HG02981 (cell line): Measurements from ENCODE around the gene SNX15.
"Not testable (repeated sequence)": the region's sequence is repeated elsewhere in the genome, so short reads cannot be mapped to it uniquely, and the experiment has no call there.

Source experiments
- ATAC-seq: cut with Tn5 transposase; IDR thresholded peaks from one replicate; pipeline ENCODE4 v1.9.1; 2021; ENCODE audit warnings: mild to moderate bottlenecking, moderate library complexity; ENCODE audit not compliant: unreplicated experiment

SNX15 gene, protein sequence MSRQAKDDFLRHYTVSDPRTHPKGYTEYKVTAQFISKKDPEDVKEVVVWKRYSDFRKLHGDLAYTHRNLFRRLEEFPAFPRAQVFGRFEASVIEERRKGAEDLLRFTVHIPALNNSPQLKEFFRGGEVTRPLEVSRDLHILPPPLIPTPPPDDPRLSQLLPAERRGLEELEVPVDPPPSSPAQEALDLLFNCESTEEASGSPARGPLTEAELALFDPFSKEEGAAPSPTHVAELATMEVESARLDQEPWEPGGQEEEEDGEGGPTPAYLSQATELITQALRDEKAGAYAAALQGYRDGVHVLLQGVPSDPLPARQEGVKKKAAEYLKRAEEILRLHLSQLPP

DNA sequence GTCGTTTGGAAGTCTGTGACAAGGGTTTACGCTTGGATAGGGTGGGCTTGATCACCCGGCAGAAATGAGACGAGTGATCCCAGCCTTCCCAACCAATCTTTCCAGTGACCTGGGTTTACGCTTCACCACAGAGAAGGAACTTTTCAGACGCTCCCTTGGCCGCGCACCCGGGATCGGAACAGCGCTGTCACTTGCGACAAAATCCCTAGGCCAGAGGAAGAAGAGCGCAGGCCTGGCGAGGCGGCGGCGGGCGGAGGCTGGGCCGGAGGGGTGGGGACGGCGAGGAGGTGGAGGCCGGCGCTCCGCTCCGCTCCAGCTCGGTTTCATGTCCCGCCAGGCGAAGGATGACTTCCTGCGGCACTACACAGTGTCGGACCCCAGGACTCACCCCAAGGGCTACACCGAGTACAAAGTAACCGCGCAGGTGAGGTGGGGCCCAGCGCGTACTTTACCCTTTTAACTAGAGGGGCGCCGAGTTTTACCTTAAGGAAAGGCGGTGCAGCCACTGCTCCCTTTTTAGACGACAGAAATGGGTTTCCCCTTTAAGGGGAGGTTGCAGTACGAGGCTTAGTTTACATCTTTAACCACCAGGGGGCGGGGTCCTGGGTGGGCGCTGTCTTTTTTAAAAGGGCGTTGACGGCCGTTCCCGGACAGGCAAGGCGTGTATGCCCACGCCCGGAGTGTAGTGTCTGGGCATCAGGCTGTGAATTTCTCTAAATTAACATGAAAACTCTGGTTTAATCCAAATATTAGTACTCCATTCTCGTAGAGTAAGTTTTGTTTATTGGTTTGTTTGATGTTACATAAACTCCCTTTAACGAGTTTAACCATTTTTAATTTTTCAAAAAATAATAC is at the start of gene SNX15:
TSS of gene SNX15 (plus strand) at position 227 of the 855 bp plus-strand sequence. CDS start at position 326, 99 bp downstream.
- peak; percentile 74 for ATAC-seq

DNA sequence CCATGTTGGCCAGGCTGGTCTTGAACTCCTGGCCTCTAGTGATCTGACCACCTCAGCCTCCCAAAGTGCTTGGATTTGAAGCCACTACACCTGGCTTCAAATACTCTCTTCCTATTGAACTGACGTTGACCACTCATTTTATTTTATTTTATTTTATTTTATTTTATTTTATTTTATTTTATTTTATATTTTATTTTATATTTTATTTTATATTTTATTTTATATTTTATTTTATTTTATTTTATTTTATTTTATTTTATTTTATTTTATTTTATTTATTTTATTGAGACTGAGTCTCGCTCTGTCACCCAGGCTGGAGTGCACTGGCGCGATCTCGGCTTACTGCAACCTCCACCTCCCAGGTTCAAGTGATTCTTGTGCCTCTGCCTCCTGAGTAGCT is 43.9 kb upstream of the SNX15 start:
- ATAC-seq = not testable (repeated sequence)

DNA sequence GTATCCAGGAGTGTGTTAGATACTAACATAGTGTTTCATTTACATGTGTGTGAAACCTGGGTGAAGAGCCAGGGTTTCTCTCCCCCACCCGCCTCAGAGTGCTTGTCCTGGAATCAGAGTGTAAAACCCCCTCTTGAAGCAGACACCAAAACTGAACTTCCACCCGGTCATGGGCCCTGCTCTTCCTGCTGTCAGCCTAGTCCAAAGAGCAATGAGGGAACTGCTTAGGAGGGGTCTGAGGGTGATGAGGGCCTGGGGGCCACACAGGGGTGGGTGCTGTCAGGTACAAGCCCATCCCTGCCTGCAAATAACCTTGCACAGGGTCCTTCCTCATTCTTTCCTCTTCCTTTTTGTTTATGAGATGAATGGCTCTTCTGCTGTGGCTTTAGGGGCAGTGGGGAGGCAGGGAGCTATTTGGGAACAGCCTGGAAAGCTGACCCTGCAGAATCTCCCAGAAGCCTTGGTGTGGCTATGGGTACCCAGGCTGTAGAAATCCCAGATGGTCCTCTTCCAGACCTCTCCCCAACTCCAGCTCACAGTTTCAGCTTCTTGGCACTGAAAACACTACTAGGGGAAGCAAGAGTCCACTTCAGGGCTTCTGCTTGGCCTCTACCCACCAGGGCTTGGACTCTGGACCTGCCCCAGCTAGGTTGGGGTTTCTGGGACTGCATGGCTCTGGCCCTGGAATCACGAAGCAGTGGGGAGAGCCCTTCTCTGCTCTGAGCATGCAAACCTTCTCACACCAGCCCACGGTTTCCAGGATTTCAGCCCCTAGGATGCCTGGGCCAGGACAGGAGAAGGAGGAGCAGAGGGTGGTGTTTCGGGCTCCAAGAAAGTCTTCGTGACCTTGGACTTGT is 39.0 kb upstream of the SNX15 start:
- ATAC-seq = no peak

DNA sequence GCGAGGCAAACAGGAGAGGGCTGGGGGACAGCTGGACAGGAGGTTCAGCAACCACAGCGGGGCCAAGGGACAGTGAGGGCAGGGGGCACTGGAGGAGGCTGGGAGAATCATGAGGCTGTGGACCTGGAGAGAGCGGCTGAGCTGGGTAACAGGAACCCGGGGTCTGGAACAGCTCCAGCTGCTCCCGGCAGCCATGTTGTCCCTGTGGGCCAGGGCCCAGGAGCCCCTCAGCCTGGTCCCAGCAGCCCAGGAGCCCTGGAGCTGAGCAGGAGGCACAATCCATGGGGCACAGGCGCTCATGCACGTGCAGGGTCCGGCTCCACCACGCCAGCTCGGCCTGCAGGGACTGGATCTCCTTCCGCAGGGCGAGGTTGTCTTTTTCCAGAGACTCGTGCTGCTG is 37.8 kb upstream of the SNX15 start:
- ATAC-seq = no peak

DNA sequence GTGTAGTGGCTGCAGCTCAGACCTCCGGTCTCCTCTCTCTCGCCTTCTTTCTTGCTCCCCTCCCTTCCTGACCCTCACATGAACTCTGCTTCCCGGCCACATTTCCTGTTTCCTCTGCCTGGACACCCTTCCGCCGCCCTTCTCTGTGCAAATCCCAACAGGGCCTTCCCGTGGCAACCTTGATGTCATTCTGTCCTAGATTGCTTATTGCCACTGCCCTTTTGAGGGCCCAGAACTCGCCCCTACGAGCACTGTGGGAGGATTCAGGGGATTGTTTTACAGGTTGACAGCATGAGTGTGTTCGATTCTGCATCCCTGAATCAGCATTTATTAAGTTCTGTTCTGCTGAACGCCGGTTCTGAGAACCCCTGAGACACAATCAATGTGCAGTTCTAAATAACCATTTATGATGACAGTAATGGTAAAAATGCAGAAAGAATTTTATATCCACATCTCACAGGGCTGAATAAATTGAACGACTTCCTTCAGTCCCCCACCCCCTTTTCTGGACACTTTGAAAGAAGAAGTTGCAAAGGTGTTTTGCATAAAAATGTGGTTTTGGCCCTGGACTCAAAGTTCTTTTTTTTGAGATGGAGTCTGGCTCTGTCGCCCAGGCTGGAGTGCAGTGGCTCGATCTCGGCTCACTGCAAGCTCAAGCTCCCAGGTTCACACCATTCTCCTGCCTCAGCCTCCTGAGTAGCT is 36.9 kb upstream of the SNX15 start:
- no peak for ATAC-seq

DNA sequence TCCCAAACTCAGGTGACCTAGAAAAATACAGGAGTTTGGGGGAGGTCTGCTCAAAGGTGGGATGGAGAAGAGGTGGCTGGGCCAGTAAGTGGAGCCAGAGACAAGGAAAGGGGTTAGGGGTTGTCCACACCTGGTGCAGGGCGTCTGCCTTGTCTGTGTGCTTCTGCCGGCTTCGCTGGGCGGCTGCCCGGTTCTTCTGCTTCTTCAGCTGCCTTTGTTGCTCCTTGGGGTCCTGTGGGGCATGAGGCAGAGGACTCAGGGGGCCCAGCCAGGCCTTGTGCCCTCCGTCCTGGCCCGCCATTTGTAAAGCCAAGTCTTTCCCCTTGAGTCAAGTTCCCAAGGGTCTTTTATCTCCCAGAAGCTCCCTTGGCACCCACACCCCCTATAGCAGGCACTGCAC is 32.9 kb upstream of the SNX15 start:
- ATAC-seq = no peak

DNA sequence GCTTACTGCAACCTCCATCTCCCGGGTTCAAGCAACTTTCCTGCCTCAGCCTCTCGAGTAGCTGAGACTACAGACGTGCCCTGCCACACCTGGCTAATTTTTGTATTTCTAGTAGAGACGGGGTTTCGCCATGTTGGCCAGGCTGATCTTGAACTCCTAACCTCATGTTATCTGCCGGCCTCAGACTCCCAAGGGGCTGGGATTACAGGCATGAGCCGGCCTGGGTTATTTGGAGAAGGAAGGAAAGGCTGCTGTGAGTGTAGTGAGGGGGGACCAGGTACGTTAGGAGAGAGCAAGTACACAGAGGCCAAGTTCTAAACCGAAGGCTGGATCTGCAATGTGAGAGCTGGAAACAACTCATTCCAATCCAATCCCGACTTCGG is 30.9 kb upstream of the SNX15 start:
- ATAC-seq = no peak

DNA sequence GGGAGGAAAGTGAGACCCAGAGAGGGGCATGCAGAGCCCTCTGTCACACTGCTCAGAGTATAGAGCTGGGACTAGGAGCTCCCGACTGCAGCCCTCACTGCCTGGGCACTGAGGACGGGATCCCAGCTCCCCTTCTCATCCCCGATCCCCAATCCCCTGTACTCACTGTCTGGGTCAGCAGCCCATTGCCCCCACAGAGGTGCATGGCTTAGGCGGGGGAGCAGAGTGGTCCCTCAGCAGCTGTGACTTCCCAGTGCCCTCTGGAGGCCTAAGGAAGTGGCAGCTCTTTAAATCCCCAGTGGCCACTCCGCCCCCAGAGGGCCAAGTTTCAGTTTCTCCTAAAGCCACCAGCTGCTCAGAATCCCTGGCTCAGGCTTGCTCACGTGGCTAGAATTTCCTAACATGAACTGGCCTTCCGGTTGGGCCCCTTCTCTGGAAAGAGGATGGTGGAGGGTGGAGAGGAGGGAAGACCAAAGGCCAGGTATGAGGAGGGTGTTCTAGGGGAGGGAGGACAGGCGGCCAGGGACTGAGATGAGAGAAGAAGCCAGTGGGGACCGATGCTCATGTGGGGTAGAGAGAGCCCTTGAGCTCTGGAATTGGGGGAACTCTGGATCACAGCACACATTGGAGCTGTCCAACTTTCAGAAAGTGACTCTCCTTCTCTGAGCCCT is 30.4 kb upstream of the SNX15 start, which contains the start of gene BATF2:
TSS of gene BATF2 (minus strand) at position 262 of the 671 bp plus-strand sequence. CDS start at position 205, 57 bp downstream.
- ATAC-seq = no peak

DNA sequence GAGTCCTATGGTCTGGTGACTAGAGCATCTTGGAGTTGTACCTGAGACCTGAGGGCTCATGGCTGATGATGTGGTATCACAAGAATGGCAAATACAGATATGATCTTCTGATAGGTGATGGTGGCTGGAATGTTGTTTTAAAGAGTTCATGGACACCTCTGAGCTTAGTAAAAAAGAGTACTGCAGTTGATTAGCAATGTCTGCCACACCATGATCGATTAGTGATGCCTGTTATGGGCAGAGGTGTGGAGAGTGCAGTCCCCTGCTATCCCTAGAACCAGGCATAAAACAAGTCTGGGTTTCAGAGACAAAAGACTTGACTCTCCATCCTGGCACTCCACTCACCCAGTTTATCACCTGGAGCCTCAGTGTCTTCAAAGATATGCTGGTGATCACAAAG is 29.1 kb upstream of the SNX15 start:
- no peak for ATAC-seq

DNA sequence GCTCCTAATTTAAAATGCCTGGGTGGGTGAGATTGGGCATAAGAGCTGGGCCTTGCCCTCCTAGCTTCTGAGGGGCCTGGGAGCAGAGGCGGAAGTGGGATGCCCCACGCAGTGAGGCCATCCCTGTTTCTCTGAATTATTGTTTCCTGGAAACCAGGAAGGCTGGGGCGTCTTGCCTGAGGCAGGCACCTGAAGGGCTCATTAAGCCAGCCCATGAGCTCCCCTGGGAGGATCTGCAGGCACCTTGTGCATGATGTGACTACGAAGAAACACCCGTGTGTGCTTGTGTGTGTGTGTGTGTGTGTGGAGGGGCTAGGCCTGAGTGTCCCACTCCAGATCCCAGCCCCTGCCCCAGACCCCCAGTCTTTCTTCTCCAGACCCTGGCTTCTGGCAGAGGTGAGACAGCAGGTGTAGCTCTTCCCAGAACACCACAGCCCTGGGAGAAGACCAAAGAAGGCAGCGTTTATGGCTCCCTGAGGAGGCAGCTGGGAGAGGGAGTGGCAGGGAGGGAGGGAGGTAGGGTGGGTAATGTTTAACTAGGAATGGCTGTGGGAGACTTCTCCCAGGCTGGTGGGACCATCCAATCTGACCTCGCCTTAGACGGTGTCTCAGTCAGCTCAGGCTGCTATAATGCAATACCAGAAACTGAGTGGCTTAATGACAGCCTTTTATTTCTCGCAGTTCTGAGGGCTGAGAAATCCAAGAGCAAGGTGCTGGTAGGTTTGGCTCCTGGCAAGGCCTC is 28.4 kb upstream of the SNX15 start:
- ATAC-seq = no peak

DNA sequence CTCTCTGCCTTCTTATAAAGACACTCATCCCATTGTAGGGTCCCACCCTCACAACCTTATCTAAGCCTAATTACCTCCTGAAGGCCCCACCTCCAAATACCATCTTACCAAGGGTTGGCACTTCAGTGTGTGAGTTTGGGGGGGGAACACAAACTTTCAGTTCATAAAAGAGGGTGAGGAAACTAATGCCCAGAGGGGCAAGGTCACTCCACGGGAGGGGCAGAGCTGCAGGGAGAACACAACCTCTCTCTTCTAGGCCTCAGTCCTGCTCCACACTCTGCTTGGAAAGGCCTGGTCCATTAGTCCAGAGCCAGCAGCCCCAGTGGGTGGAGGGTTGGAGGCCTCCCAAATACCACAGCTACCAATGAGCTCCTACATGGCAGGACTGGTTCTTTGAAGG is 27.8 kb upstream of the SNX15 start:
- no peak for ATAC-seq

DNA sequence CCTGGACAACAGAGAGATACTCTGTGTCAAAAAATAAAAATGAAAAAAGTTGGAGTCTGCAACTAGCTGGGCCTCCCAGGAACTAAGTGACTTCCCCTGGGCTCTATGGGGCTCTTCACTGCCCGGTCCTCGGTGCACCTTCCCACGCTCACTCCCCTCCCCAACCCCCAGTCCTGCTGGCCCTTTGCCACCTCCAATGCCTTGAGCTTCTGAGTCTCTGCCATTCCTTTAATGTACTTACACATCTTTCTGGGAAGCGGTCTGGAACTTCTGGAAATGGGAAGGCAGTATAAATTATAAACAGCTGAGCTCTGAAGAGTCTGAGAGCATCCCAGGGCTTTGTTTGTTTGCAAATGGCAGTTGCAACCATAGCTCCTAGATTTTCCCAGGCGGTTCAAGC is 24.5 kb upstream of the SNX15 start:
- ATAC-seq = no peak

DNA sequence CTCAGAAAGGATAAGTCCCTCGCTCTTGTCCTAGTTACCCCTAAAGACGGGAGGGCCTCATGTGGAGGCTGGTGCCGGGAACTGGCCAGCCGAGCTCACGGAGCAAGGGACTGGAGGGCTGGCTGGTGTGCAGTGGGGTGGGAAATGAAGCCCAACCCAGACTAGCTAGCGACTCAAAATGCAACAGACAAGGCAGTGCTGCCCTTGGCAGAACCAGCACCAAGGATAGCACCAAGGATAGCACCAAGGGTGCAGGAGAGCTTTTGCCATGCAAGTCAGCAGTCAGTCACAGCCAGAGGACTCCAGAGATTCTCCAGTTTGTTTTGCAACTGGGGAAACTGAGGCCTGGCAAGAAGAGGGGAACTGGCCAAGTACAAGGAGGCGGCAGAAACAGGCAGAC is 24.0 kb upstream of the SNX15 start:
- ATAC-seq = no peak

DNA sequence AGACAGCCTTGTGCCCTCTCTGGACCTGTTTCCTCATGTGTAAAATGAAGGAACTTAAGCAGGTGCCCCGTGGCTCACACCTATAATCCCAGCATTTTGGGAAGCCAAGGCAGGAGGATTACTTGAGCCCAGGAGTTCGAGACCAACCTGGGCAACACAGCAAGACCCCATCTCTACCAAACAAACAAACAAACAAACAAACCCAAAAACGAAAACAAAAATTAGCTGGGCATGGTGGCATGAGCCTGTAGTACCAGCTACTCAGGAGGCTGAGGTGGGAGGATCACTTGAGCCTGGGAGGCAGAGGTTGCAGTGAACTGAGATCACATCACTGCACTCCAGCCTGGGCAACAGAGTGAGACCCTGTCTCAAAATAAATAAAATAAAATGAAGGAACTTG is 23.3 kb upstream of the SNX15 start:
- ATAC-seq = not testable (repeated sequence)

DNA sequence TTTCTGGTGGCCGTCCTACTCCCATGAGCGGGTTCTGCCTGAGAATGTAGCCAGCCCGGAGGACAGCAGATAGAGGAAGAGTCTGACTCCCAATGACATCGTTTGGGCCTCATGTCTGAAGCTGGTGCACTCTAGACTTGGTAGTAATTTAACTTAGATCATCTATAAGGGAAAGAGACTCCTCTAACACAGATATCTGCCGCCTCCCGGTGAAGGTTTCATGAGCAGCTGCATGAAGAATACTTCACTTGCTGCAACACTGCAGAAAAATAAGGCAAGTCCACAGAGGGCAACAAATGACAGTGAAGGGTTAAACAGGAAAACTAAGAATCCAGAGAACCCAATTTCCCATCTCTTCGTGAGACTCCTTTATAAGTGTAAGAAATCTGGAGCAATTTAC is 19.2 kb upstream of the SNX15 start:
- no peak for ATAC-seq

DNA sequence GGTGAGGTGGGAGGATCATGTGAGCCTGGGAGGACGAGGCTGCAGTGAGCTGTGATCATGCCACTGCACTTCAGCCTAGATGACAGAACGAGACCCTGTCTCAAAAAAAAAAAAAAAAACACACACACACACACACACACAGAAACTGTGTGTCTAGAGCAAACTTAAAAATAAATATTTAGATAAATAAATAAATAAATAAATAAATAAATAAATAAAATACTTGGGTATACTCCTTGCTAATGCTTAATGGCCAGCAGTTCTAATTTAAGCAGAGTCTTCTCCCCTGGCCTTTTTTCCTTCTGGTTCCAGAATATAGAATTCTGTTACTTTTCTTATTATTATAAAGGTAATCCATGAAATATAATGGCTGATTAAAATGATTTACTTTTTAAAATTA is 18.4 kb upstream of the SNX15 start:
- ATAC-seq = no peak

DNA sequence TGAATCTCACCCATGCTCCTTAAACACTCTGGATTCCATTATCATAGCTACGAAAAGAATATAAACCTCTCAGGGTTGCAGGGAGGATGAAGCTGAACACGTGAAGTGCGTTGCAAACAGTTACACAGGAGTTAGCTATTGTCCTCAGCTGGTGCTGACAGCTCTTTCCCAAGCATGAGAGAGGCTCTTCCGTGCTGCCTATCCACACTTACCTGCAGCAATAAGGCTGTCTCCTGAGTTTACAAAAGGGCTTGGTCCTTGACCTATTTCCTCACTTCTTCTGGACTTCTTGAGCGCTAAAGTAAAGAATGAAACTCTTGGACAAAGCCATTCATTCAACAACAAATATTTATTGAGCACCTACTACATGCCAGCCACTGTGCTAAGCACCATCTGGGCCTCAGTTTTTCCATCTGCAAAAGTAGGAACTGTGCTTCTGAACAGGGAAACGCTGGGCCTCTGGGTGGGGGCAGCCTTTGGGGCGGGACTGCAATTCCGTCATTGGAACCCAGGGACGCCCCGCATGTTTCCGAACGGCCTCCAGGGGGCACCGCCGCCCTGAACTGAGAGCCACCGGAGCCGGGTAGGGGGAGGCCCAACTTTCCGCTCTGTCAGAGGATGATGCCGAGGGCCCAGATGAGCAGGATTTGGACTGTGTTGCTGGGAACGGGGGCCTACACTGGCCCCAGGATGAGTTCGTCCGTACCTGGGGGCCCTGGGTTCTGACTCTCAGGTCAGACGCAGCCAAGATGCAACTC is 13.9 kb upstream of the SNX15 start:
- ATAC-seq = peak; percentile 66

DNA sequence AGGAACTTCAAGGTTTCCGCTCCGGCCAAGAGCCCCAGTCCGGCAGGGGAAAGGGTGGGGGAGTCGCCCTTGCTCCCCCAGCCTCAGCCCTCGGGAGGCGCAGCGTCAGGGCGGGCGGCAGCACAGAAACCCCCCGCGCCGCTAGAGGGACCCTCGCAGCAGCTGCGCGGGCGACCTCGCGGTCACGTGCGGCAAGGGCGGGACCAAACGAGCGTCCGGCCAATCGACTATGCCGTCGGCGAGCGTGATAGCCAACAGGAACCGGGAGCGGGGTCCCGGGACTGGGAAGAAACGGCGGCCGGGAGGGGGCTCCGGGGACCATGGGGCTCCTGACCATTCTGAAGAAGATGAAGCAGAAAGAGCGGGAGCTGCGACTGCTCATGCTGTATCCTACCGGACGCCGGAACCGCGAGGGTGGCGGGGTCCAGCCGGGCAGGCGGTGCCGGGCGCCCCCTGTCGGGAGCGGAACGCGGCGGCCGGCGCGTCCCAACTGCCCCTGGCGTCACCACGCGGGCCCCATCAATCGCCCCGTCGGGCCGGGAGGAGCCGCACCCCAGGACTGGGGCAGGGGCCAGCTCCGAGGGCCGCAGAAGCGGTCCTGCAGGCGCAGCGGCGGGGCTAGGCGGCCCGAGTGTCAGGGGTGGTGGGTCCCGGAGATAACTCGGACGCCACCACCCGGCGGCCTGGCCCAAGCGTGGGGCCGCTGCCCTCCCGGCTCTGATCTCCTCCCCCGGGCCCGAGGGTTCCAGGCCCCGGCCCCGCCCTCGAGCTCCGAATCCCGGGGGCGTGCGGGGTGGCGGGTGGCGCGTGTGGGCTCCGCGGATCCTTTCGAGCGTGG is 13.1 kb upstream of the SNX15 start, which contains the start of gene ARL2:
TSS of gene ARL2 (plus strand) at position 273 of the 838 bp plus-strand sequence. CDS start at position 321, 48 bp downstream.
- ATAC-seq = peak; percentile 56
